ENCODE data around the gene VPS8. TPM values are rescaled to one million over a fixed set of nuclear protein-coding genes. Genes with fewer than 3 reads are reported as not detected.

Gene VPS8
- total RNA-seq, 1 experiment from 2014 or later, result 37.6 TPM

GRCh38 chr3:184918750-184919149 is 106.8 kb downstream of the VPS8 start:
- Histone ChIP-seq H3K9me2 (ENCODE audit: insufficient read depth) (no peaks in the 10 kb centered on the region), H3K36me3 (ENCODE audit: control insufficient read depth in 1 of 2, insufficient read depth in 2 of 2, low read length in 2 of 2) (no peaks in the 10 kb centered on the region; a peak in 2 of 4 replicates), H3K9ac (ENCODE audit: low read length) (no peak overlapping the region), H3K27ac (ENCODE audit: low read depth, low read length) (no peak overlapping the region), H3K27me3 (ENCODE audit: insufficient read depth, low read length) (no peaks in the 10 kb centered on the region), H3K4me3 (replicated peaks in 1 of 2; ENCODE audit: low read depth in 1 of 2, low read length in 2 of 2) (no peak overlapping the region), H2AFZ (ENCODE audit: low read depth, low read length, poor library complexity, severe bottlenecking) (no peak overlapping the region), H3K9me3 (ENCODE audit: control insufficient read depth in 1 of 2, insufficient read depth in 1 of 2, low read depth in 1 of 2, low read length in 2 of 2) (no peaks in the 10 kb centered on the region), H3K4me2 (ENCODE audit: low read length) (no peak overlapping the region), H4K20me1 (ENCODE audit: insufficient read depth) (no peaks in the 10 kb centered on the region; the same call in 1 of the 2 replicates), H3K4me1 (ENCODE audit: control insufficient read depth in 1 of 2, insufficient read depth in 2 of 2, low read length in 2 of 2) (no peaks in the 10 kb centered on the region), H3K79me2 (ENCODE audit: insufficient read depth, low read length) (no peaks in the 10 kb centered on the region)
- DNase-seq (ENCODE audit: low read depth, low spot score) (no peak), ATAC-seq (no peak)
- ChIA-PET POLR2A (no interaction called here), CTCF (no interaction called here), RAD21 (ENCODE audit: low non-redundant PET in 1 of 2, low total read pairs in 2 of 2, uncharacterized antibody in 2 of 2, unreplicated experiment in 2 of 2) (no interaction called here)
- intact Hi-C loops (cut with micrococcal nuclease), result no loop called here
- TF ChIP-seq POLR2AphosphoS5 (IDR thresholded peaks at IDR 0.05; ENCODE audit: low read depth, low read length) (no peak), JUND (IDR thresholded peaks at IDR 0.05) (no peak), YY1 (IDR thresholded peaks at IDR 0.05; ENCODE audit: extremely low read depth, insufficient replicate concordance, low read depth, low read length) (no peak), EGR1 (IDR thresholded peaks at IDR 0.05; ENCODE audit: low read depth) (no peak), ZBTB33 (IDR thresholded peaks at IDR 0.05; ENCODE audit: extremely low read depth, insufficient replicate concordance, low read length) (no peak), REST (IDR thresholded peaks at IDR 0.05; ENCODE audit: low read depth) (no peak)
- BruUV-seq (replicated peaks), result no TSS peak

Data from HCT116 (cell line).